Muscle of arm (tissue), 12 donors: ENCODE results near the gene TMTC1. TPM values are rescaled to one million over a fixed set of nuclear protein-coding genes. Genes with fewer than 3 reads are reported as not detected.
A peak's percentile ranks its signal among the peaks of the same experiment; 100 is the strongest.
"Not testable (repeated sequence)": the region's sequence is repeated elsewhere in the genome, so short reads cannot be mapped to it uniquely, and the experiment has no call there.

Experiments used
- DNase-seq: peaks from one replicate; pipeline ENCODE4 v3.0.0-alpha.2; 2013
- polyA plus RNA-seq, 12 donors: library from polyadenylated mRNA; unstranded; fragments of 120-200 nt; gene quantifications; one replicate each; pipeline ENCODE4 v1.2.1, GENCODE V29; 2013; ENCODE audit not compliant: insufficient read length in 12 of 12

Gene TMTC1
- polyA plus RNA-seq, 12 donors, result 18.4 to 70.4 (median 46.4) TPM; not detected in 1

DNA sequence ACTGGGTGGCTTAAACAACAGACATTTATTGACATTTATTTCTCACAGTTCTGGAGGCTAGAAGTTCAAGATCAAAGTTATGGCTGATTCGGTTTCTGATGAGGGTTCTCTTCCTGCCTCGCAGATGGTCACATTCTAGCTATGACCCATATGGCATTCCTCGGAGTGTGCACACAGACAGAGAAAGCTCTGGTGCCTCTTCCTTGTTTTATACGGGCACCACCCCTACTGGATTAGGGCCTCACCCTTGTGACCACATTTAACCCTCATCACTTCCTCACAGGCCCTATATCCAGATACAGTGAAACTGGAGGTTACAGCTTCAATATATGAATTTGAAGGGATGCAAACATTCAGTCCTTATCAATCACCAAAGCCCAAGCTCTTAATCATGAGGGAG, 209.2 kb downstream of the TMTC1 start:
- no peak for DNase-seq

DNA sequence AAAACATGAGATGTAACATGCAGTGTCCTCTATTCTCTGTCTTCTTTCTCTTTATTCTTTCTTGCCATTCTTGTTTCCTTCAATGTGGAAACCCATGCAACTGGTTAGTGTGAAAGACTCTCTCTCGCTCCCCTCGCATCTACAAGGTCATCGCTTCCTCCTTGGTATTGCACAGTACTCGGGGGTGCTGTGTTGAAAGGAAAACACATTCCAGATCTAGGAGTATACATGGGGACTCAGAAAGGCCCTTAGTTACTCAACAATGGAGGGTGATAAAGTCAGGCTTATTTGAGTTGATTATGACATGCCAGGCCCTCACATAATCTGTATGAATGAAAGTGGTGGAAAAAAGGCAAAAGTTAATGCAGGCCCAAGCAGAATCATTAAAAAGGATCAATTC, 210.8 kb downstream of the TMTC1 start:
- DNase-seq, result no peak

DNA sequence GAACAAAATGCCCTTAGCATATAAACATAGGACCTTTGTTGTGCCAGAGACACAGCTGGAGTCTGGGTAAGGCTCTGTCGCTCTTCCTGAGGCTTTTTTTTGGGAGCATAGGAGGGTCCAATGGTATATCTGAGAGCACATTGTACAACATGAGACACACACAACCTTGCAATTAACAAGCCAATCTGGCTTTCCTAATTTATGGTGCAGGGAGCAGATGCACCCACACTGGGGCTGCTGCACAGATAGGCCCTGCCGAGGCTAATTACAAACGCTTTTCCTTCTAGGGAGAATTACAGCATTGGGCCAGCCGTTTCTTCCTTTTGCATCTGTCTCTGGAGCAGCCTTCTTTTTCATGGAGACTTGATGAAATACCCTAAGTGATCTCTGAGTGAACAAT, 211.3 kb downstream of the TMTC1 start:
- DNase-seq, result no peak

DNA sequence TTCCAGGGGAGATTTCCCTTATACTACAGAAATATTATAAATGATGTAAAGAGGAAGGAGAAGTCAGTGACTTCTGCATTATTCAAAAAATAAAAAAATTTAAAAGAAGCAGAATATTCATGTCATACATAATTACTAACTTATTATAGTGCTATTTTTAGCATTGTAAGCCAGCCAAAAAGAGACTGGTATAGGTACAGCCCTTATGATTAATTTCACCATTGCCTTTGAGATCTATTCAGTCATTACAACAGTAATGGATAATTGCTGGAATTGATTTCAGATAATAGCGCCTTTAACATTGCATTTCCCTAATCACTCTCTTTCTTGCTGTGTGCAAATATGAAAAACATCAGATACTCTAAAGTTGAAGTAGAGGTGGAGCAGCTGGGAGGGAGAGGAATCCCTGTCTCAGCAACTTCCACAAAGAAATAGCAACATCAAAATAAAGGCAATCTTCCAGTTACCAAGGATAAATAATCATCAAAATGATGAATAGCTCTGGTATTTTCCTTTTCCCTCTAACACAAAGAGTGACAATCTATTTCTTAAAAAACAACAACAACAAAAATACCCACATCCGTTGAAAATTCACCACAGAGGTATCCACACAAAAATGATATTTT, 214.5 kb downstream of the TMTC1 start:
- no peak for DNase-seq

DNA sequence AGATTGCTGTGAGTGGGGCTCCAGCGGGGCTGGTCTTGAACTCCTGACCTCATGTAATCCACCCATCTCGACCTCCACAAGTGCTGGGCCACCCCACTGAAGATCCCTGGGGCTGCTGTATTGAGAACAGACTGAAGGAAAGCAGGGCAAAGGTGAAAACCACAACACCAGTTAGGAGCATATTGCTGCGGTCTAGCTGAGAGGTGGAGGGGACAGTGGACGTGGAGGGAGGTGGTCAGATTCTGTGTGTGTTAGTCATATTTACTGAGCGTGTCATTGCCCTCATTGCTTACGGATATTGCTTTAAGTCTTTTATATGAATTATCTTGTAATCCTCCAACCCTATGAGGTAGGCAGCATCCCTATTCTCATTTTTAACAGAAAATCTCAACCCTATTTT, 217.3 kb downstream of the TMTC1 start:
- DNase-seq, result no peak

DNA sequence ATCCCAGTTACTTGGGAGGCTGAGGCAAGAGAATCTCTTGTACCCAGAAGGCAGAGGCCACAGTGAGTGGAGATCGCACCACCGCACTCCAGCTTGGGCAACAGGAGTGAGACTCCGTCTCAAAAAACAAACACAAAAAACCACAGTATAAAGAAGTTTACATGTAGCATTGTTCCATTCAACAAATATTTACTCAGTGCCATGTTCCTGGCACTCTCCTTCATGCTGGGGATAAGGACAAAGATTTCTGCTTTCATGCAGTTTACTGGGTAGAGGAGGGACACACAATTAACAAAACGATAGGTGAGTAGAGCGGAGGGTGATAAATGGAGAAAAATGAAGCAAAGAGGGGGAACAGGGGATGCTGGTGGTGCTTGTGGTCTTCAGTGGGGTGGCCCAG, 218.0 kb downstream of the TMTC1 start:
- no peak for DNase-seq

DNA sequence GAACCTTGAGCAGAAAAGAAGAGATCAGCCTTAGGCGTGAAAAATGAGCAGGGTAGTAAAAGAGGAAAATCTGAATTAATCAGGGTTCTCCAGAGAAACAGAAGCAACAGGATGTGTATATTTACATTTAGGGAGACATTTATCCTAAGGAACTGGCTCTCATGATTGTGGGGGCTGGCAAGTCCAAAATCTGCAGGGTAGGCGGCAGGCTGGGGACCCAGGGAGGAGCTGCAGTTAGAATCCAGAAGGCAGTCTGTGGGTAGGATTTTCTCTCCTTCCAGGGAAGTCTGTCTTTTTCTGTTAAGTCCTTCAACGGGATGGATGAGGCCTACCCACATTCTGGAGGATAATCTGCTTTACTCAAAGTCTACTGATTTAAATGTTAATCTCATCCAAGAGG, 218.8 kb downstream of the TMTC1 start:
- DNase-seq, result no peak

DNA sequence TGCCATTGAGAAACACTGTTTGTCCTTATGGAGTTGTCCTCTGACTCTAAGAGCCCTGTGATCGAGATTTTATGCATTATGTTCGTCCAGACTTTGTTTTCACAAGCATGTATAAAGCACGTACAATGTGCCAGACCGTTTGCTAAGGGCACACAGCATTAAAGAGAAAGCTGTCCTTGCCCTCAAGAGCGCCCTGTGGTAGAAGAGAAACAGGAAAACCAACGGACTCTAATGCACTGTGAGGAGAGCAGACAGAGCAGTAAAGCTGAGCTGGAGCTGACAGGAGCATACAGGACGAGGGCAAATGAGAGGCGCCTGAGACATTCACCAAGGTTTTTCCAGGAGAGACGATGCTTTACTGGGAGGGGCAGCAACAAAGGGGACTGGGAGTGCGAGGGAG, 220.1 kb downstream of the TMTC1 start:
- DNase-seq, result no peak

DNA sequence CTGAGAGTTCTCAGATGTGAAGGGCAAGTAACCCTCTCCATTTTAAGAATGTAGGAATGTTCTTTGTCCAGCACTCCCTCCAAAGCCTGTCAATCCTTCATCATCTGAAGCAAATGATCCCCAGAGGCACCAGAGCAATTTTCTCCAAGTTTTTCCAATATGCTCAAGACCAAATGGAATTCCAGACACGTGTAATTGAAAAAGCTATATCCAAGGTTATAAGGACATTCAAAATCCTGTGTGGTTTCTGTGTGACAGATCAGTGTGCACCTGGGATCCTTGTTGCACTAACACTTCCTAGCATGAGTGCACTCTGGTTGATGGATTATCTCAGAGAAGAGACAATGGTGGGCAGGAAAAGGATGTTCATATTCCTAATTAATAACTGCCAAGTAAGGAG, 220.7 kb downstream of the TMTC1 start:
- DNase-seq, result no peak

DNA sequence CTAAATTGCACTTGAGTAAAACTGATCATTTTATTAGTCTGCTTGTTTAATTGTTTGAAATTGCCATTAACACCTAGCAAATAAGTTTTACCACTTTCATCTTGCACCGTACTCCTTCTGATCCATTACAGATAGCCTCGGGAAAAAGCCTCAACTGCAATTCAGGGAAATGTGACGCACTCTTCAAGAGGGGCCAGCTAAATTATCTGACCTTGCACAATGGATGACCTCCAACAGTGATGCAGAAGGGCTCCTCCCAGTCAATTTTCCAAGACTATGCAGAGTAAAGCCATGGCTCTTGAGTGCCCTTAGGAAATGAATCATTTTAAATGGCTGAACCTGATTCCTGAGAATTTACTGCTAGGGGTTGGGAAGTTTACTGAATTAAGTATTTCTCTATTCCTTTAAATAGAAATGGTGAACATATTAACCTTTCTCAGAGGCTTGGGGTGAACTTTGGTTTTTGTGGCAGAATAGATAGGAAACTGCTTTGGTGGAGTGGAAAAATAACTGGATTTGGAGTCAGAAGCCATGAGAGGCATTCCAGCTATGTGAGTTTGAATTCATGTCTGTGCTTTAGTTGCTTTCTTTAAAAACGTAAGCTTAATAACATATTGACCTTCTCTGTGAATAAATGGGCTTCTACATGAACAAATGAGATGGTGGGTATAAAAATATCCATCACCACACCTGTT, 221.5 kb downstream of the TMTC1 start:
- no peak for DNase-seq

DNA sequence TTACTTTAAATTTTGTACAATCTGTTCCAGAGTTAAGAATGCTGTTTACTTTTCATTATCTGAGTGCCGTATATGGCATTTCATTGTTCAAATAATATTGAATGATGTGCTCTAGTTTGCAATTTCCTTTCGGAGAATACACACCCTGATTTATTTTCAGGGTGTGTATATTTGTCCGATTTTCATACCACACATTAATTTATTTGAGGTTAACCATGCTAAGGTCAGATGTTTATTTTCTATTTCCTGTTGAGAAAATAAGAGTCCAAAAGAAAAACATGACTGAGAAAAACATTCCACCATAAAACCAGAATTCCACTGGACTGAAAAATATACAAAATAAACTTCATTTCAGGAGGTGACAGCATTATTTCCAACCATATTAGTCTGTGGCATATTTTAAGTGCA, 222.1 kb downstream of the TMTC1 start:
- no peak for DNase-seq

DNA sequence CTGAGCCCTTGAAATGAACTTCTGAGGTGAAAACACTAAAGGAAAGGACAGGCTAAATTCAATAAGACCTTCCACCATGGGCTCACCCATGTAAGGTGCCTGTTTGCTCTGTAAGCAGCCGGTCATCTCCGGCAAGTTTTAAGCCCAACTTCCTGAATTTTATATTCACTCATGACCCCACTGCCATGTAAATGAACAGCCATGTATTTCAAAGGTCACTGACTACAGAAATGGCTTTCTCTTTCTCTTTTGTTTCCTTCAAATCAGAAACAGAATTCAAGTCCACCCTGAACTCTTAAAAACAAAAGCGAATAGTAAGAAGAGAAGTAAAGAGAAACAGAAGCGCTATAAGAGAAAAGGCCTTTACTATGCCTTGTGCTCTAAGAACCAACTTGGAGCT, 224.5 kb downstream of the TMTC1 start:
- DNase-seq, result no peak

DNA sequence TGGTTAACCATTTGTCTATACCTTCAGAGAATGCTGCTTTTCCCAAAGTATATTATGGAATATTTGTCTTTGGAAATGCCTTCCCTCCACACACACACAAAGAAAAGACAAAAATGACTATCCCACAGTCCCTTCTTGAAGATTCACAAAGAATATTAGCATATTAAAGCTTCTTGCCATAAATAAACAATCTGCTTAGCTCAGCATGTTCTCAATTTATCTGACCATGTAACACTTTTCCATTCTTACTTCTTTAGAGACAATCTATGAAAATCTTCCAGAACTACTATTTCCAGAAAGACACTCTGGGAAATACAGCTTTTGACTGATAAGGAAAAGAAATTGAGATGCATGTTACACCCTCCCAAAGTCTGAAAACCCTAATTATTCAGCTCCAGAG, 227.4 kb downstream of the TMTC1 start:
- no peak for DNase-seq

DNA sequence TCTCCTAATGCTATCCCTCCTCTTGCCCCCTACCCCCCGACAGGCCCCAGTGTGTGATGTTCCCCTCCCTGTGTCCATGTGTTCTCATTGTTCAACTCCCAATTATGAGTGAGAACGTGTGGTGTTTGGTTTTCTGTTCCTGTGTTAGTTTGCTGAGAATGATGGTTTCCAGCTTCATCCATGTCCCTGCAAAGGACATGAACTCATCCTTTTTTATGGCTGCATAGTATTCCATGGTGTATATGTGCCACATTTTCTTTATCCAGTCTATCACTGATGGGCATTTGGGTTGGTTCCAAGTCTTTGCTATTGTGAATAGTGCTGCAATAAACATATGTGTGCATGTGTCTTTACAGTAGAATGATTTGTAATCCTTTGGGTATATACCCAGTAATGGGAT, 228.3 kb downstream of the TMTC1 start:
- not testable (repeated sequence) for DNase-seq

DNA sequence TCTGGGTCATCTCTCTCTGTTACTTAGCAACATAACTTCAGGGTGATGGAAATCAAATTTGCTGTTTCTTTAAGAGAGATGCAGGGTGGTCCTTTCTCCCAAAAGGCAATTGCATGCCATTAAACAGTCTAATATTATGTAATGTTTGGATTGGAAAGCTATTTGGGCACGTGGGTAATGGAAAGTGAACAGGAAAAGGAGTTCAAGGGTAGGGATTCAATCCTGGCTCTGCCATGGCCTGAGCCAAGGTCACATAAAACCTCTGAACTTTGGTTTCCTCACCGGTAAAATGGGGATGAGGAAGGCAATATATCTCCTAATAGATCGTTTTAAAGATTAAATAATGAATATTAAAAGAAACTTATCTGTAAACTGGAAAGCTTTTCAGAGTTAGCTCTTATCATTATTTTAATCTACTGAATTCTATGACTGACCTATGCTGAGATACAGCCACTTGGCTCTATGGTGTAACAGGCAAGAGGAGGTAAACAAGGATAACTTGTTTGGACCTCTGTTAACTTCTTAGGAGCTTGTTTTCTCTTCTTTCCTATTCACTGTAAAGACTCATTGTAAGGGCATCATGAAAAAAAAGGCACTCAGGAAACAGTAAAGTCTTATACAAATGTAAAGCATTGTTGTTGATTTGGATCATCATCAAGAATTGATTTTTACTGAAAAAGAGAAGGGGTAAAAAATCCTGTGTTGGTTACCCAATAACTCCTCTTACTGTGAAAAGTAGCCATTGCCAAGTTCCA, 230.6 kb downstream of the TMTC1 start:
- DNase-seq, result no peak

DNA sequence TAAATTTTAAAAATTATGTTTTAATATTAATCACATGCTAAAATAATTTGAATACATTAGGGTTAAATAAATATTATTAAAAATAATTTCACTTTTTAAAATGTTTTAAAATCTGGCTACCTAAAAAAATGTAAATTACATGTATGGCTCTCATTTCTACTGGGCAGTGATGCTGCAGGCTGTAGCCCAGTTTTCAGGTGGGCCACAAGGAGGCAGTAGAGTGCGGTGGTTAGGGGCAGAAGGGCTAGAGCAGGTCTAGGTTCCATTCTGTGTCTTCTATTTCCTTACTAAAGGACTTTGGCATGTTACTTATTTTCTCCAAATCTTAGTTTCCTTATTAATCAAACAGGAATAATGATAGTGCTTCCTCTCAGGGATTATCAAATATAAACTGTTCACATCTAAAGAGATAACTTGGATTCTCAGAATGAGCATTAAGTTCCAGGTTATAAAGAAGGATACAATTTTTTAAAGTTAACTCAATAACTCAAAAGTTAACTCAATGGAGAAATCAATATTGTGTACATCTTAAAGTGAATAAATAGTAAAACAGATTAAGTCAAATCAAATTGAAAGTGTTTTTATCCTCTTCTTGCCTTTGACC, 231.3 kb downstream of the TMTC1 start:
- DNase-seq, result no peak

DNA sequence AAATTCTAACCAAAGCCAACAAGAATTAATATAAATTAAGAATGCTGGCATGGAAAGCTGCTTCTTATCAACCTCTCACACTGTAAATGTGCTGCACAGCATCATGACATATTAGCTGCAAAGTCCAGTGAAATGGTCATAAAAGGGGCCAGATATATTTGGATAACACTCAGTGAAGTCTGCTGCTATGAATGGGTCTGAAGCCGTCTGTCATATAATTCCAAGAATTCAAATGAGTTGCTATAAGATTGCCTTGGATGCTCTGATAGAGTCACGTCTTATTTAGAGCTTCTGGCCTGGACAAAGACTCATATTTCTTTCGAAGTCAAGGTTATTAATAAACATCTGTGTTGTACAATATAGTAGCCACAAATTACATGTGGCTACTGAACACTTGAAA, 231.9 kb downstream of the TMTC1 start:
- no peak for DNase-seq

DNA sequence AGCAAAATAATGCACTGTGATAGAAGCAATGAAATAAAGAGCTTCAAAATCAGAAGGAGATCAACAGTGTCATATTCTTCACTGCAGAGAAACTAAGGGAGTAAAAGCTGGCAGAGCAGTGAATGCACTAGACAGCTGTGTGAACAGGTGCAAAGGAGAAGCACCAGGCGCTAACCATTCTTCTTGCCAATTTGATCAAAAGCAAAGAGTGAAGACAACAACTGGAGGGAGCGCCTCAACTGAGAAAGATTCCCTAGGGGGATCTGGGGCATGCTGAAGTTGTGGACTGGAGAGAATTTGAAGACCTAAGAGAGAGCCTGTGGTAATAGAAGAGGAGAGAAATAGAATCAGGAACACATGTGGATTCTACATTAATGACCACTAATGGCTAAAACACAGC, 235.9 kb downstream of the TMTC1 start:
- DNase-seq, result peak; percentile 54

DNA sequence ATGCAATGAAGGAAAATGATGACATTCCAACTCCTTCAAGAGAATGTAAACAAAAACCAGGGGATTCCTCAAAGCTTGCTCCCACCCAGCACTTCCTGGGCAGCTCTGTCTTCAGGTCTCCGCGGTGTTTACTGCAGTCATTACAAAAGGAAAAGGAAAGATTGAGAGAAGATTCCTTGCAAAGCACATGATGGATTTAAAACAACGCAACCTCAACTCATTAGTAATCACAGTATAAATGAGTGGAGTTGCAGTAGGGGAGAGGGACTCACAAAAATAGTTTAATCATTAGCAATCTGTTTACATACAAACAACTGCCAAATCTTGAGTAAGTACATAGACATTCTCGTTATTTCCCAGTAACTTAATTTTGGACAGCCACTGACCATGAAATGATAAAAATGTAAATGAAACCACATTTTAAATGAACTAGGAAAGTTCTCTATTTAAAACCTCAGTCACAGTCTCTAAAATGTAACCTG, 236.6 kb downstream of the TMTC1 start:
- no peak for DNase-seq

DNA sequence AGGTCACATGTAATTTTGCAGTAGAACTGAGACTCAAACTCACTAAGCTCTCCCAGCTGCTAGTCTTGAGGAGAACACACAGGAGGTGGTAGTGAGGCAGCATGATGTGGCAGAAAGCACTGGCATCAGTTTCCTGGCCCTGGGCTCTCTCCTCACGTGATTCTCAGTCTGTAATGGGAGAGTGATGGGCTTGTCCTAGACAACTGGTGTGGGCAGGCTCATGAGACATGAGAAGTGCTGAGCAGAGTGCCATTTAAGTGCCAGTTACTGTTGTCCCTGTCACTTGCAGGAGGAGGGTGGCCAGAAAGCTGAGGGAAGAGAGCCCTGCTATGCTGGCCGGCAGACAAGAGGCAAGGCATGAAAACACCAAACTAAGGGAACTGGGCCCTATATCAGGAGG, 237.7 kb downstream of the TMTC1 start:
- no peak for DNase-seq

DNA sequence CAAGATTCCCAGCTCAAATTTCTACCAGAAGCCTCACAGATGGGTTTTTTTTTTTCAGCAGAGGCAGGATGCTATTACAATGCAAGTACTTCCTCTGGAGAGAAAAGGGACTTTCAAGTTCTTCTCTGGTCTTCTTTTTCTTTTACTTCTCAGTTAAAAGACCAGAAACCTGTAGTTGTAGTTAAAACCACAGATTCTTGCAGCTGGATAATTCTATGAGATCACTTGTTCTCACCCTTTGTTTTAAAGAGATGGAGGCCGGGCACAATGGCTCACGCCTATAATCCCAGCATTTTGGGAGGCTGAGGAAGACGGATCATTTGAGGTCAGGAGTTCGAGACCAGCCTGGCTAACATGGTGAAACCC, 238.7 kb downstream of the TMTC1 start:
- DNase-seq, result no peak

DNA sequence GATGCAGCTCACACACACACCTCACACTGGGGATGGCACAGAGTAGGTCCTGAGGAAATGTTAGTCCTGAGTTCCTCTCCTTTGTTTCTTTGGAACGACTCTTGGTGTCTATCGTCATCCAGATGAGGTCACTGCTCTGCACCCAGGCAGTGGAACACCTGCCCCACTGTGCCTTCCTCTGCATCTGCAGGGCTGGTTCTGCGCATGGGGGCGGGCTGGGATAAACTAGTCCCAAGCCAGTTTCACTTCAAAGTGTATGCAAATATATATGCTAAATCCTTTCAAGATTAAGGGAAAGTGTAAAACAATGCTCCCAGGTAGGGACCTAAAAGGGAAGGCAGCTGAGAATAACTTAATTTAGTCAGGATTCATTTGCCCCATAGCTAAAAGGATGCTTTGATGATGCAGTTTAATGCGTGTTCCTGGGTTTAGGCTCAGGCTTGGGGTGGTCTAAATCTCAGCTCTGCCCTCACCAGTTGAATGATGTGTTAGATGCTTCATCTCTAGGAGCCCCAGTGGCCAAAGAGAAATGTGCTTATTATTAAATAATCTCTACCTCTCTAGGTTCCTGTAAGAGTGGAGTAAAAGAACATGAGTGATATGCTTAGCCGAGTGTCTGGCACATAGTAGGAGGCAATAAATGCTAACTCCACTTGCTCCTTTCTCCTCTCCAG, 239.2 kb downstream of the TMTC1 start:
- no peak for DNase-seq
